RCC 7860 (cell line): ENCODE data around the gene RASGRP2.
A peak's percentile ranks its signal among the peaks of the same experiment; 100 is the strongest.

Experiments used
- DNase-seq: peaks from one replicate; pipeline ENCODE4 v3.0.0-alpha.2; 2015; ENCODE audit warnings: low spot score
- FAIRE-seq: peaks from 2 replicates; lab custom pipeline; 2012; peaks lifted over from hg19 to GRCh38; lab: Jason Lieb, UNC

RASGRP2 gene

GRCh38 chr11:64698427-64698826 is 45.5 kb downstream of the RASGRP2 start:
- no peak for FAIRE-seq

GRCh38 chr11:64697663-64698375 is 46.1 kb downstream of the RASGRP2 start:
- FAIRE-seq (no peak), DNase-seq (no peak)

More at GRCh38 chr11:64698427-64698826, 45.5 kb downstream of the RASGRP2 start:
- no peak for DNase-seq

GRCh38 chr11:64696045-64696444 is 47.9 kb downstream of the RASGRP2 start:
- DNase-seq (no peak), FAIRE-seq (no peak)

- no peak for FAIRE-seq
- no peak for DNase-seq
Measured at GRCh38 chr11:64695548-64695947, 48.4 kb downstream of the RASGRP2 start.

GRCh38 chr11:64694821-64695365 is 49.0 kb downstream of the RASGRP2 start:
- FAIRE-seq: no peak
- peak; percentile 28 for DNase-seq

GRCh38 chr11:64694026-64694755 is 49.8 kb downstream of the RASGRP2 start:
- DNase-seq (no peak), FAIRE-seq (no peak)

- FAIRE-seq (no peak), DNase-seq (no peak)
Measured at GRCh38 chr11:64692764-64693331, 51.1 kb downstream of the RASGRP2 start.

- DNase-seq (no peak), FAIRE-seq (no peak)
Measured at GRCh38 chr11:64691543-64691942, 52.4 kb downstream of the RASGRP2 start.

- FAIRE-seq (no peak), DNase-seq (no peak)
Measured at GRCh38 chr11:64690235-64690634, 53.7 kb downstream of the RASGRP2 start.

GRCh38 chr11:64688534-64688982 is 55.4 kb downstream of the RASGRP2 start:
- FAIRE-seq: no peak

GRCh38 chr11:64687643-64688533 is 56.1 kb downstream of the RASGRP2 start:
- FAIRE-seq: no peak

More at GRCh38 chr11:64688534-64688982, 55.4 kb downstream of the RASGRP2 start:
- DNase-seq: peak; percentile 59

GRCh38 chr11:64687204-64687603 is 56.7 kb downstream of the RASGRP2 start:
- DNase-seq: no peak
- no peak for FAIRE-seq

More at GRCh38 chr11:64687643-64688533, 56.1 kb downstream of the RASGRP2 start:
- DNase-seq: no peak

GRCh38 chr11:64686466-64687170 is 57.3 kb downstream of the RASGRP2 start:
- FAIRE-seq (no peak), DNase-seq (no peak)

GRCh38 chr11:64685536-64685935 is 58.4 kb downstream of the RASGRP2 start:
- DNase-seq (no peak), FAIRE-seq (no peak)

GRCh38 chr11:64684357-64684756 is 59.6 kb downstream of the RASGRP2 start:
- FAIRE-seq (no peak), DNase-seq (no peak)

GRCh38 chr11:64681171-64681570 is 62.8 kb downstream of the RASGRP2 start:
- DNase-seq (no peak), FAIRE-seq (no peak)

- DNase-seq: no peak
- FAIRE-seq: no peak
Measured at GRCh38 chr11:64679846-64680245, 64.1 kb downstream of the RASGRP2 start.

- FAIRE-seq (no peak), DNase-seq (no peak)
Measured at GRCh38 chr11:64677441-64678023, 66.4 kb downstream of the RASGRP2 start.
